ENCODE results near the gene BICD1.

BICD1 gene

GRCh38 chr12:32285489-32285888, 178.8 kb downstream of the BICD1 start:
- DNase-seq = no peak

- no peak for DNase-seq
Measured at GRCh38 chr12:32290411-32290810, 183.8 kb downstream of the BICD1 start.

DNA sequence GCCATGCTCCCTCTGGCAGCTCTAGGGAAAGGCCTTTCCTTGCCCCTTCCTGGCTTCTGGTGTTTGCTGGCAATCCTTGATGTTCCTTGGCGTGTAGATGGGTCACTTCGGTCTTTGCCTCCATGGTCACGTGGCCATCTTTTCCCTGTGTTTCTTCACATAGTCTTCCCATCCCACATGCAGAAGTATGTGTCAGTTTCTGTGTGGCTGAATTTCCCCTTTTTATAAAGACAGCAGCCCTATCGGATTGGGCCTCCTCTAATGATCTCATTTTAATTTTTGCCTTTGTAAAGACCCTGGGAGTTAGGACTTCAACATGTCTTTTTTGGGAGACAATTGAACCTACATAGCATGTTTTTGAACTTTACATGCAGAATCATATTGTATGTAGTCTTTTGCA, 185.5 kb downstream of the BICD1 start:
- no peak for DNase-seq

GRCh38 chr12:32293808-32294419, 187.3 kb downstream of the BICD1 start:
- DNase-seq = no peak

DNA sequence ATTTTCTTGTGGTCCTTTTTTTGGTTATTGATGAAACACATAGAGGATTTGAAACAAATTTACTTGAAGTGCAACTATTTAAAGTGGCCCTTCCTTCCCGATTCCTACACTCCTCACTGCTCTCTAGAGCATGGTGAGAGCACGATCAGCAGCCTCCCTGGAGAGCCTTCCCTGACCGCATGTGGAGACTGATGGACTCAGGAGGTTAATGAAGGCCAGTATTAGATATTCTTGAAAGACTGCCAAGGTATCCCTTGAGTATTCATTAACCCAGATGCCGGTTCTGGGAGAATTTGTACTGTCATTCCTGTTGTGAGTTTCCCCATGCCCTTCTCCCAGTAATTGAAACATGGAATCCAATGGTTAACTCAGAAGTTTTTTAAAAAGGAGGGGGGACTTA, 189.9 kb downstream of the BICD1 start:
- DNase-seq = no peak

GRCh38 chr12:32298917-32299316, 192.3 kb downstream of the BICD1 start:
- no peak for DNase-seq

- DNase-seq = no peak
Measured at GRCh38 chr12:32301216-32301615, 194.6 kb downstream of the BICD1 start.

DNA sequence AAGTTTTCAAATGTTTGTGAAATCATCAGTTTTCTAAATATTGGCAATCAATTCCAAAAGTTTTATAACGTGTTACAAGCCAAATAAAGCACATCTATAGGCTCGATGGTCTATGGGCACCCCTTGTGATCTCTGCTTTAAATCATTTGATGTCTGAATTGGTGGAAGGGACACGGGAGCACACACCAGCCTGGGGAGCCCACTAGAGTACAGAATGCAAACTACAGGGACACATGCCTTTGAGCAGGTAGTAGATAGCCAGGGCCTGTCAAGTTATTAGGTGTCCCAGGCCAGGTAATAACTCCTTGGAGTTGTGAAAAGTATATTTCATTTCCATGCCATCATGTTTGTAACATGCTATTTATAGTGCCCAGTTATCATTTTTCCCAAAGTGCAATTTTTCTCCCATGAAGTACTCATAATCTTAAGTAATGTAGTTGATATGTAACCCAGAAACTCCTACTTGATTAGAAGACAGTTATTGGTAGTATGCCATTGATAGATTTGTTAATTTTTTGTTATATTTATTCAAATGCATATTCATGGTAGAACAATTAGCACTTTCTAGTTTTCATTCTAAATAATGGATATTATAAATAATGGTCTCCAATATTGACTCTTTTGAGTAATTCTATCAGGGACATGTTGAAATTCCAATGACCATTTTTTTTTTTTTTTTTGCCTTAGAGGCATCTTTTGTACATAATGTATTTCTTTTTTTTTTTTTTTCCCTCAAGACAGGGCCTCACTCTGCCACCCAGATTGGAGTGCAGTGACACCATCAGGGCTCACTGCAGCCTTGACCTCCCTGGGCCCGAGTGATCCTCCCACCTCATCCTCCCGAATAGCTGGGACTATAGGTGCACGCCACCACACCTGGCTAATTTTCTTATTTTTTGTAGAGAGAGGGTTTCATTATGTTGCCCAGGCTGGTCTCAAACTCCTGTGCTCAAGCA, 195.8 kb downstream of the BICD1 start:
- peak in 1 of 5 experiments; percentile 63 for DNase-seq

- no peak for DNase-seq
Measured at GRCh38 chr12:32303174-32303549, 196.5 kb downstream of the BICD1 start.

DNA sequence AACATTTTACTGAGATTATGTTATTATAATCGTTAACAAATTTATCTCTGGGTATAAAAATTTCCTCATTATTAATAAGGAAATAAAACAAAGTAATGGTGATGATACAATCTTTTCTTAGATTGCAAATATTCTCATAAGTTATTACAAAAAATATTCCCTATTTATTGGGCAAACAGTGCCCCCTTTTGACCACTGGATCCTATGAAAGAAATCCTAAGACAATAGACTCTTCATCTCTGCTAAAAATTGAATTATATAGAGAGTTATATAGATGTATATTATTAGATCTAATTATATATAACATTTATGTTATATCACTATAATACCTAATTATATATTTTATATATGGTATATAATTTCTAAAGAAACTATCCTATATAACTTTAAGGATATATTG, 198.5 kb downstream of the BICD1 start:
- peak in 1 of 5 experiments; percentile 33 for DNase-seq

DNA sequence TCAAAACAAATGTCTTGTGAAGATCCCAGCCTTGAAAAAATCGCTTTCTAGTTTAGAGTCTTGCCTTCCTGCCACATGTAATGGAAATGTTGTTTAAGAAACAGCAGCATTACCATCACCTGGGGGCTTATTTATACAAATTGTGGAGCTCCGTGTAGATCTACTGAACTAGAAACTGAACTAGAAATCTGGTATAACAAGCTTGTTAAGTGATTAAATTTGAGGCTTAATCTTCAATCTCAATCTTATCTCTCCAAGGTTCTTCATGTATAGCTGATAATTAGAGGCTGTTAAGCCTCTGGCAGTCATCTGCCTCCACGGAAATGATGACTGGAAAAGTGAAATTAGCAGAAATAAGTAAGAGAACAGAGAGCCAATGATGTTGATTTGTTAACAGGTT, 200.7 kb downstream of the BICD1 start:
- no peak for DNase-seq

- DNase-seq = no peak
Measured at GRCh38 chr12:32309811-32310736, 203.4 kb downstream of the BICD1 start.

DNA sequence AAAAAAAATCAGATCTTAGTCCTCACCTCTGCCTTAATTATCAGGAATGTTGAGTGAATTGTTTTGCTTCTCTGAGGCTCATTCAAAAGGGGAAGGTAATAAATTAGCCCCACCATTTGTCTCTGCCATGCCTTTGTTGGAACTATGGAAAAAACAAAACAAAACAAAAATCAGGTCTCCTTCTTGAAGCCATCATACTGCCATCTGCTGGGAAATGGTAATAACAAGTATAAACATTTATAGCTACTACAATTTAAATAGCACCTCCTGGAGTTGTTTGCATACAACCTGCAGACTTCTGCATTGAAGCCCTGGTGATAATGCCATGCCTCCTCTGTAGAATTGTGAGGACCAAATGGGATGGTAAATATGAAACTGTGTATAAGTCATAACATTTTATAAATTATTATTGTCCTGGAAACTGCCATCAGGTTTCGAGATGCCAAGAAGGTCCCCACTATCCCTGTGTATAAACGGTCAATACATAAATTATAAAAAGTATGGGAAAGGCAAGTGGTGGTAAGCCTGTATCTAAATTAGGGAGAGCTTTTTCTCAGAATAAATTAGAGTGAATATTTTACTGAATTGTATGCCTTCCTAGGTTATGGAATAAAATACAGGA, 205.5 kb downstream of the BICD1 start:
- peak in 1 of 5 experiments; percentile 71 for DNase-seq

DNA sequence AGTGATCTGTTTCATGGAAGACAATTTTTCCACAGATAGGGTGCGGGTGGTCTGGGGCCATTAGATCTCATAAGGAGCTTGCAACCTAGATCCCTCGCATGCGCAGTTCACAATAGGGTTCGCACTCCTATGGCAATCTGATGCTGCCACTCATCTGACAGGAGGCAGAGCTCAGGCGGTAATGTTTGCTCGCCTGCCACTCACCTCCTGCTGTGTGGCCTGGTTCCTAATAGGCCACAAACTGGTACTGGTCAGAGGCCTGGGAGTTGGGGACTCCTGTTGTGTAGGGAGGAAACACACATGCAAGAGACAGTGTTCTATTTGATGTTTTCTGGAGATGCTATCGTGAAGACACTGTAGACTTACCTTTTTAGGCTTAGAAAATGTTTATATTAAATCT, 215.7 kb downstream of the BICD1 start:
- no peak for DNase-seq

DNA sequence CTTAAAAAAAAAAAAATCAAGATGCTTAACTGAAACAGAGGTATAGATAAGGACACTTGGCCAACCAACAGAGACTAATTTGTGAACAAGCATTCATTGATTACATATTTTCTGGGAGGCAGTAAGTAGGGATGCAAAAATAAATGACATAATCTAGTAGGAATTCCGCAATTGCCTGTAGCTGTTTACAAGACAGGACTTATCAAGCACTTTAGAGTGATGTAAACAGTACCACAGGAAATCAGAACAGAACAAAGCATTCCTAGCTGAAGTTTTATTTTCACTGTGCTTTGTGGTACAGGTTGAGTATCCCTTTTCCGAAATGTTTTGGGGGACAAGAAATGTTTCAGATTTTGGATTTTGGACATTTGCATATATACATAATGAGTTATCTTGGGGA, 224.5 kb downstream of the BICD1 start:
- DNase-seq = no peak

DNA sequence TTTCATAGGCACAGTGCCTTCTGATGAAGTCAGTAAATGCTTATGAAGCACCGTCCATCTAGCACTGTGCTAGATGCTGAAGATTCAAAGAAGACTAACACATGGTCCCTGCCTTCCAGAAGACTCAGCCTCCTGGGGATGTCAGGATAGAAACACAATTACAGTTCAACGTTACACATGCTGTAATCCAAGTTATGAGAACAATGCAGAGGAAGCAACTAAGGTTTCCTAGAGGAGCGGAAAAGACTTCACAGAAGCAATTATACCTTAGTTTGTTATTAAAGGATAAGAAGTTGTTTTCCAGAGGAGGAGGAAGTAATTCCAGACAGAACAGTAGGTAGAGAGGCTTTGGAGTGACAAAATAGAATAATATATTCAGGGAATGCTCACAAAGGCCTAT, 225.8 kb downstream of the BICD1 start:
- DNase-seq = no peak

GRCh38 chr12:32334371-32334777, 227.7 kb downstream of the BICD1 start:
- DNase-seq = peak in 1 of 5 experiments; percentile 69

- DNase-seq = no peak
Measured at GRCh38 chr12:32336261-32336660, 229.6 kb downstream of the BICD1 start.

DNA sequence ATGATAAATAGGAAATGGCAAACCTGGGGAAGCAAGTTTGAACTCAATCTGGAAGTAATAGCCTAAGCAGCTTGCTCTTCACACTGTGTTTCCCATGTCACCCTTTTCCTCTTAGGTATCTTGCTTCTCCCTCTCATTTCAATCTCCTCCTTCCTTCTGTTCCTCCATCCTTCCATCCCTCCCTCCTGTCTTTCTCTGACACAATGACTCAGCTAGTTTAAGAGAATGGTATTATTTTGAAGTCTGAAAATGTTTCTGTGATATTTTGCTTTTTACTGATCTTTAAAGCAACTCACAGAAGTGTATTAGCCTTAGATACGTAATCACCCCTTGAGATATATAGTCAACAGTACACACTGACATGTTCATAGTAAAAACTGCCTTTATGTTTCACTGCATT, 236.8 kb downstream of the BICD1 start:
- no peak for DNase-seq

- no peak for DNase-seq
Measured at GRCh38 chr12:32344047-32344446, 237.4 kb downstream of the BICD1 start.

GRCh38 chr12:32353540-32353939, 246.9 kb downstream of the BICD1 start:
- no peak for DNase-seq

DNA sequence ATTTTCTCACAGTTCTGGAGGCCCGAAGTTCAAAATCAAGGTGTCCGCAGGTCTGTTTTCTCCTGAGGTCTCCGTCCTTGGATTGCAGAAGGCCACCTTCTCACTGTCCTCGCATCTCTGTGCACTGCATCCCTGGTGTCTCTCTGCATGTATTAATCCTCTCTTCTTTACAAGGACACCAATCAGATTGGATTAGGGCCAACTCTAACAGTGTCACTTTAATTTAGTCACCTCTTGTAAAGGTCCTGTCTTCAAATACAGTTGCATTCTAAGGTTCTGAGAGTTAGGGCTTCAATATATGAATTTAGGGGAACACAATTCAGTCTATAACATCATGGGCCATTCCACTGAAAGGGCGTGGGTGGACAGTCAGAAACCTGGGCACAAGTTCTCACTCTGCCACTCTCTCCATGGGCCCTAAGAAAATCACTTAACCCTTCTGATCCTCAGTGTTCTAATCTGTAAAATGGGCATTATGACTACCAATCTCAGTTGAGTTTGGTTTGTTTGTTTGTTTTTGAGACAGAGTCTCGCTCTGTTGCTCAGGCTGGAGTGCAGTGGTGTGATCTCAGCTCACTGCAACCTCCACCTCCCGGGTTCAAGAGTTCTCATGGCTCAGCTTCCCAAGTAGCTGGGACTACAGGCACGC, 251.1 kb downstream of the BICD1 start:
- no peak for DNase-seq

All from T-helper 2 cell (primary cell).